Esophagus muscularis mucosa (tissue), 4 donors: ENCODE data around the gene CTDSP2.

Experiments used
- EP300 ChIP-seq: sonication (generic); formaldehyde crosslinking; IDR thresholded peaks from one replicate; pipeline ENCODE4 v1.6.1; 2017; ENCODE audit warnings: antibody characterized with exemption
- POLR2A ChIP-seq: fragments of 450-650 bp; IDR thresholded peaks from one replicate; pipeline ENCODE4 v1.6.1; 2017; ENCODE audit warnings: antibody characterized with exemption, moderate library complexity, mild to moderate bottlenecking, low read depth
- POLR2AphosphoS5 ChIP-seq, 2 donors: sonication (generic); formaldehyde crosslinking; IDR thresholded peaks; one replicate each; pipeline ENCODE4 v1.6.1; 2017; ENCODE audit warnings: antibody characterized with exemption in 2 of 2
- TF ChIP-seq, protein P1 (sequence below), 3 experiments: fragments of 200-600 bp in 2 of 3; fragments of 450-650 bp in 1 of 3; sonication (generic) in 2 of 3; IDR thresholded peaks; one replicate each; pipeline ENCODE4 v1.5.1; 2017 to 2019; ENCODE audit warnings: antibody characterized with exemption in 3 of 3, mild to moderate bottlenecking in 2 of 3, moderate library complexity in 1 of 3

DNA sequence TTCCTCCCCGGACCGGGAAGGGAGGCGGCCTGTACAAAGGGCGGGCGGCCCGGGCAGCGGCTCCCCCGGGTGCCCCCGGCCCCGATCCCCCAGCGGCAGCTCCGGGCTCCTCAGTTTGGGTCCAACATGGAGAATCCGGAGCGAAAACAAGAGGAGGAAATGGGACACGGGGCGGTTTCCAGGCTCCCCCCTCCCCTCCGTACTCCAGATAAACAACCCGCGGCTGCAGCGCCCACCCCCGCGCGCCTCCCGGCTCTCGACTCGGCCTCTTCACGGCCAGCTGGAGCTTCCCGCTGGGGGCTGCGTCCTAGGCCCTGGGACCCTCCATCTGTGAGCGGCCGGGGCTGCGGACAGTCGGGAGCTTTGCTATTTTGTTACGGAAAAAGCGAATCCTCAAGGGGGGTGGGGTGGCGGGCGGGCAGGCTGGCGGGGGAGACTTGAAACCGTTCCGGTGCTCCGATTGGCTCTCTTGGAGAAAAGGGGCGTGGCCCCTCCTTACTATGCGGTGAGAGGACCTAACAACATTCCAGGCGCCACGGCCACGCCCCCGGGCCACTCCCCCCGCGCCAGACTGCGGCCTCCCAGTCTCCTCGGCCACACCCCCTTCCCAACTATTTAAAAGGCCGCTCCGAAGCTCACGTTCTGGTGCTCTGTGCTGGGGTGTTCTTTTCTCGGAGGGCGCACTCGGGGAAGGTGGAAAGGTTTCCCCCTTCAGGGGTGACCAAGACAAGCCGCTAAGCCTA, at the start of gene CTDSP2:
- peak; percentile 83 to 89 for TF ChIP-seq POLR2AphosphoS5 (IDR thresholded peaks at IDR 0.05)
- TF ChIP-seq, protein P1, sequence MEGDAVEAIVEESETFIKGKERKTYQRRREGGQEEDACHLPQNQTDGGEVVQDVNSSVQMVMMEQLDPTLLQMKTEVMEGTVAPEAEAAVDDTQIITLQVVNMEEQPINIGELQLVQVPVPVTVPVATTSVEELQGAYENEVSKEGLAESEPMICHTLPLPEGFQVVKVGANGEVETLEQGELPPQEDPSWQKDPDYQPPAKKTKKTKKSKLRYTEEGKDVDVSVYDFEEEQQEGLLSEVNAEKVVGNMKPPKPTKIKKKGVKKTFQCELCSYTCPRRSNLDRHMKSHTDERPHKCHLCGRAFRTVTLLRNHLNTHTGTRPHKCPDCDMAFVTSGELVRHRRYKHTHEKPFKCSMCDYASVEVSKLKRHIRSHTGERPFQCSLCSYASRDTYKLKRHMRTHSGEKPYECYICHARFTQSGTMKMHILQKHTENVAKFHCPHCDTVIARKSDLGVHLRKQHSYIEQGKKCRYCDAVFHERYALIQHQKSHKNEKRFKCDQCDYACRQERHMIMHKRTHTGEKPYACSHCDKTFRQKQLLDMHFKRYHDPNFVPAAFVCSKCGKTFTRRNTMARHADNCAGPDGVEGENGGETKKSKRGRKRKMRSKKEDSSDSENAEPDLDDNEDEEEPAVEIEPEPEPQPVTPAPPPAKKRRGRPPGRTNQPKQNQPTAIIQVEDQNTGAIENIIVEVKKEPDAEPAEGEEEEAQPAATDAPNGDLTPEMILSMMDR (IDR thresholded peaks at IDR 0.05), result peak in 1 of 3 experiments; percentile 26
- TF ChIP-seq POLR2A, result peak; percentile 81
- no peak for TF ChIP-seq EP300
